Stimulated activated naive B cell treated with anti-CD40 and anti-IgM and Interleukin-4, amounts not matched to agents 10 μg/mL and 1 μg/mL and 100 μg/mL, for 72 hours (primary cell): ENCODE results near the gene NKD1.

Experiments
- ATAC-seq, 2 donors: fragments of 150-1000 bp; cut with Tn5 transposase; replicated peaks; 2 replicates each; pipeline ENCODE4 v1.10.0; 2021; ENCODE audit warnings: moderate library complexity in 1 of 2
- DNase-seq: peaks from one replicate; pipeline ENCODE4 v3.0.0; 2021
- H3K27ac Mint-ChIP-seq: one replicate; pipeline ENCODE4 v1.8.0; 2022; ENCODE audit warnings: mild to moderate bottlenecking, mixed read lengths
- H3K27me3 Mint-ChIP-seq, 2 donors: one replicate each; pipeline ENCODE4 v1.8.0; 2022; ENCODE audit warnings: mixed read lengths in 2 of 2
- H3K36me3 Mint-ChIP-seq, 2 donors: one replicate each; pipeline ENCODE4 v1.8.0; 2022; ENCODE audit warnings: mixed read lengths in 2 of 2, mild to moderate bottlenecking in 1 of 2
- H3K4me1 Mint-ChIP-seq, 2 donors: one replicate each; pipeline ENCODE4 v1.8.0; 2022; ENCODE audit warnings: mixed read lengths in 2 of 2, mild to moderate bottlenecking in 1 of 2
- H3K4me3 Mint-ChIP-seq, 2 donors: one replicate each; pipeline ENCODE4 v1.8.0; 2022; ENCODE audit warnings: mild to moderate bottlenecking in 2 of 2, mixed read lengths in 2 of 2, moderate library complexity in 1 of 2
- H3K9me3 Mint-ChIP-seq, 2 donors: one replicate each; pipeline ENCODE4 v1.8.0; 2022; ENCODE audit warnings: mixed read lengths in 2 of 2, mild to moderate bottlenecking in 1 of 2

NKD1 gene

DNA sequence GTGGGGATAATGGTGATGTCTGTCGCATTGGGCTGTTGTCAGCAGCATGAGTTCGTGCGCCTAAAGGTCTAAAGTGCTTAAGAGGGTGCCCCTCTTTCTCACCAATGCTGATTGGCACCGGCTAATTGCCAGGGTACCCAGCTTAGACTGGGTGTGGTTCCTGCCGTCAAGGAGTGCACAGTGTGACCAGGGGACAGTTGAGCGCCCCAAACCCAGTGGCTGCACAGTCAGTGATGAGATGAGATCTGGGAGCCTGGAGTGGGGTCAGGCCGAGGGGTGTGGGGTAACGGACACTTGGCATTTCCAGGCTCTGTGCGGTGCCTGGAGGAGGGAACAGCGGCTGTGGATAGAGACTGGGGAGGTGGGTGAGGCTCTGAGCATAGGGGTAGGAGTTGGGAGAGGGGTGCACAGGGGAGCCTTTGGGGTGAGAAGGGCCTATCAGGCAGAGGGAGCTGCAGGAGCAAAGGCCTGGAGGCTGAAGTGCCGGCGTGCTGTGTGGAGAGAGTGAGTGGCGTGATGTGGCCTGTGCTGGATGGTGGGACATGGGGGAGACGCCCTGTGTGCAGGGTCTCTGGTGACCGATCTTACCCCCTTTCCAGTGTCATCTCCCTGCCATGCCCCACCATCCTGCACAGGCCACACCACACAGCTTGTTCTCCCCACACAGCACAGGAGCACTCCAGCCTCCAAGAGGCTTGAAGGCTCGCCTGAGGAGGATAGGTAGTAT, 74.6 kb downstream of the NKD1 start:
- Mint-ChIP-seq H3K9me3 (no peaks in the 10 kb centered on the region), H3K27me3 (peaks cover 0 to 3% of the 10 kb centered on the region in 2 donors), H3K4me3 (no peak overlapping the region), H3K27ac (no peak overlapping the region), H3K4me1 (peaks cover 16 to 17% of the 10 kb centered on the region in 2 donors), H3K36me3 (peaks cover 0 to 3% of the 10 kb centered on the region in 2 donors)
- DNase-seq, result no peak
- no peak for ATAC-seq

DNA sequence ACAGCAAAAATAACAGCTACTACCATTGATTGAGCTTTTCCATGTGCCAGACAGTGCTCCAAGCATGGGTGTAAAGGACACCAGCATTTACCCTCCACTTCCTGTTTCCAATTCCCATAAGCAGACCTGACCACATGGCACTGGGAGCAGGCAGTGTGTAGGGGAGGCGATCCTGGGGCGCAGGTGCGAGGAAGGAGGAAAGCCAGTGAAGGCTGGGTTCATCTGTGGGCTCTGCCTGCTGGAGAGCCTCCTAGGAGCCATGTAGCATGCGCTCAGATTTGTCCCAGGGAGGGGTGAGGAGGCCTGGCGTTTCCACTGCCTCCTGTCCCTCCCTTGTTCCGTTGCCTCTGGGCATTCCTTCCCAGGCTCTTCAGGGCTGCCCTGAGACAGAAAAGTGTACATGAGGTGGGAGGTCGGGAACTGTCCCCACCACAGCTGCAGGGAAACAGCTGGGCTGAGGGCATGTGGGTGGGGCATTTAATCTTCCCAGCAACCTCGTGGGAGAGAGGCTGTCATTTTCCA, 76.3 kb downstream of the NKD1 start:
- Mint-ChIP-seq H3K4me1 (peaks cover 16 to 18% of the 10 kb centered on the region in 2 donors), H3K36me3 (peaks cover 0 to 3% of the 10 kb centered on the region in 2 donors), H3K9me3 (no peaks in the 10 kb centered on the region), H3K27ac (no peak overlapping the region), H3K27me3 (peaks cover 0 to 3% of the 10 kb centered on the region in 2 donors), H3K4me3 (no peak overlapping the region)
- ATAC-seq (no peak), DNase-seq (no peak)

DNA sequence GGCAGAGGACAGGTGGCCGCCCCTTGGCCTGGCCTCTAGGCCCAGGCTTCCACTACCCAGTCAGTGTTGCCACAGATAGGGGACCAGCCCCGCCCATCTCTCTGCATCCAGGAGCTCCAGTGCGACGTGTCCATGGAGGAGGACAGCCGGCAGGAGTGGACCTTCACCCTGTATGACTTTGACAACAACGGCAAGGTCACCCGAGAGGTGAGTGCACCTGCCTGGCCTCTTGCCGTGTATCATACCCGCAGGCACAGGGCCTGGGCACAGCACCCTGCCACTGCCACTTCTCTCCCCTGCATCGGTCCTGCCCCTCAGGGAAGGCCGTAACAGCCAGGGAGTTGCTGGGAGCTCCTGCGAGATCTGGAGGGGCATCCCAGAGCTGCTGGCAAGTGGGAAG, 77.2 kb downstream of the NKD1 start:
- no peaks in the 10 kb centered on the region for H3K9me3 Mint-ChIP-seq
- peaks cover 0 to 5% of the 10 kb centered on the region in 2 donors for H3K27me3 Mint-ChIP-seq
- H3K4me1 Mint-ChIP-seq, result peaks cover 16 to 18% of the 10 kb centered on the region in 2 donors
- ATAC-seq (no peak), DNase-seq (no peak)
- no peak overlapping the region for H3K27ac Mint-ChIP-seq
- H3K36me3 Mint-ChIP-seq, result peaks cover 0 to 3% of the 10 kb centered on the region in 2 donors
- H3K4me3 Mint-ChIP-seq, result no peak overlapping the region

DNA sequence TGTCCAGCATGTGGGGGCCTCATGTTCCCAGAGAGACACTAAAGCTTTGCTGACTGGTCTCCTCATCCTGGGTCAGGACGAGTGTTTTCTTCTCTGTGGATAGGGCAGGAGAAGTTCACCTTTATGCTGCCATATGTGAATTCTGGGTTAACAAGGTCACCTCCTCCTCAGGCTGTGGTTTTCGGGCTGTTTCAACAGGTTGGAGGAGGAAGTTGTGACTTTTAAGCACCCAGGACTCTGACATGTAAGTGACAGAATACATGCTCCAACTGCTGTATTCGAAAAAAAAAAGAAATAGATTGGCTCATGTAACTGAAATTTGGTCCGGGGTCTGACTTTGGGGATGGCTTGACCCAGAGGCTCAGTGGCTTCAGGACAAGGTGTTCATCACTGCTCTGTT, 78.7 kb downstream of the NKD1 start:
- H3K27ac Mint-ChIP-seq, result peak overlapping the region; percentile 66
- H3K9me3 Mint-ChIP-seq, result no peaks in the 10 kb centered on the region
- peaks cover 0 to 5% of the 10 kb centered on the region in 2 donors for H3K27me3 Mint-ChIP-seq
- no peaks in the 10 kb centered on the region for H3K36me3 Mint-ChIP-seq
- H3K4me3 Mint-ChIP-seq, result no peak overlapping the region
- peaks cover 16 to 18% of the 10 kb centered on the region in 2 donors for H3K4me1 Mint-ChIP-seq
- ATAC-seq (peak; percentile 16 to 22), DNase-seq (no peak)

DNA sequence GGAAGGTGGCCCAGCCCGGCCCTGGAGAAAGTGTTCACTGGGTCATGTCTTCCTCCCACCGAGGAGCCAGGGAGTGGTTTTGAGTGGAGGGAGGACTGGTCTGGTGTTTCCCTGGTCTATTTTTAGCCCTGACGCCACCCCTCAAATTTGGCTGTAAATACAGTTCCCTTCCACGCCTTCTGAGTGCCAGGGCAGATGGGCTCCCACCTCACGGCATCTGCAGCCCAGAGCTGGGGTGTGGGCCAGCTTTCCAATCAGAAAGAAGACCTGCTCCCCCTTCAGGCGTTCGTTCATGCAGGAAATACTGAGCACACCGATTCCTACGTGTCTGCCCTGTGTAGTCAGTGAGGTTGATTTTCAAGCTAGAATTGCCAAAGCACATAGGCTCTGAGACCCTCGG, 79.2 kb downstream of the NKD1 start:
- Mint-ChIP-seq H3K36me3 (no peaks in the 10 kb centered on the region), H3K4me3 (peak overlapping the region; percentile 54 to 65), H3K27me3 (peaks cover 0 to 5% of the 10 kb centered on the region in 2 donors), H3K27ac (peak overlapping the region; percentile 66), H3K9me3 (no peaks in the 10 kb centered on the region), H3K4me1 (peaks cover 16 to 18% of the 10 kb centered on the region in 2 donors)
- DNase-seq (peak; percentile 11), ATAC-seq (peak; percentile 78 to 79)

DNA sequence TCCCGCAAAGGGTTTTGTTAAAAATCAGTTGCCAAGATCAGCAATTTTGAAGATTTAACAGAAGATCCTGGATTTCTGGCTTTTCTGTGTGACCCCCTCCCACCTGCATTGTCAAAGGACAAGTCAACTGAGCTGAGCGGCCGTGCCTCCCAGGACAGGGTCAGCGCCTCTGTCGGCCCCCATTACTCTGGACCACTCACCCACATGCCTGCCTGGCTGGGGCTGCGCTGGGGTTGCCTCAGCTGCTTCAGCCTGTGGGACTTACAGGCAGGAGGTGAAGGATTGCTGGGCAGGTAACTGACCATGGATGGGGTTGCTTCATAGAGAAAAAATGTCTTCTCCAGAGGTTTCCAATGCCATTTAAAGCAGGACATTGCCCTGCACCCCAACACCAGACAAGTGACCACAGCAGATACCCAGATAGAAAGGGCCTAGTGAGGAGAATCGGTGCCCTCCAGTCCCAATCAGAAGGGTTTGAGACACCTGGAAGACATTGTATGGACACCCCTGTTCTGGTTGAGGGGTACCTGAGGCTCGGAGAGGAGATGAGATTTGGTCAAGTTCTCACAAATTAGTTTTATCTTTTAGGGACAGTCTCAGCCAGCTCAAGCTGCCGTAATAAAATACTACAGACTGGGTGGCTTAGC, 80.1 kb downstream of the NKD1 start:
- H3K27ac Mint-ChIP-seq, result no peak overlapping the region
- H3K4me1 Mint-ChIP-seq, result peaks cover 16 to 18% of the 10 kb centered on the region in 2 donors
- no peaks in the 10 kb centered on the region for H3K9me3 Mint-ChIP-seq
- peaks cover 0 to 5% of the 10 kb centered on the region in 2 donors for H3K27me3 Mint-ChIP-seq
- no peak overlapping the region for H3K4me3 Mint-ChIP-seq
- H3K36me3 Mint-ChIP-seq, result no peaks in the 10 kb centered on the region
- DNase-seq, result no peak
- ATAC-seq, result no peak

DNA sequence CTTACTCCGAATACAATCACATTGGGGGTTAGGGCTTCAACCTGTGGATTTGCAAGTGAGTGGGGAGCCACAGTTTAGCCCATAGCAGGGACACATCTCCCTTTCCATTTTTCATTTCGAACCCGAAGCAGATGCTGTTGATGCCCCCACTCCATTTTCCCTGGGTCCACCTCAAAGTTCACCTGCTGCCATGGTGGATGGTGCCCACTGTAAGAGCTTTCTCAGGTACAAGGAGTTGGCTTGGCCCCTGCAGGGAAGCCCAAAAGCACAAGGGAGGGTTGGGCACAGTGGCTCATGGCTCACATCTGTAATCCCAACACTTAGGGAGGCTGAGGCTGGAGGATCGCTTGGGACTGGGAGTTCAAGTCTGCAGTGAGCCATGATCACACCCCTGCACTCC, 81.1 kb downstream of the NKD1 start:
- H3K4me1 Mint-ChIP-seq, result peaks cover 16 to 18% of the 10 kb centered on the region in 2 donors
- H3K27me3 Mint-ChIP-seq, result peaks cover 2 to 8% of the 10 kb centered on the region in 2 donors
- H3K9me3 Mint-ChIP-seq, result no peaks in the 10 kb centered on the region
- H3K36me3 Mint-ChIP-seq, result no peaks in the 10 kb centered on the region
- H3K27ac Mint-ChIP-seq, result no peak overlapping the region
- ATAC-seq, result no peak
- no peak for DNase-seq
- H3K4me3 Mint-ChIP-seq, result no peak overlapping the region

DNA sequence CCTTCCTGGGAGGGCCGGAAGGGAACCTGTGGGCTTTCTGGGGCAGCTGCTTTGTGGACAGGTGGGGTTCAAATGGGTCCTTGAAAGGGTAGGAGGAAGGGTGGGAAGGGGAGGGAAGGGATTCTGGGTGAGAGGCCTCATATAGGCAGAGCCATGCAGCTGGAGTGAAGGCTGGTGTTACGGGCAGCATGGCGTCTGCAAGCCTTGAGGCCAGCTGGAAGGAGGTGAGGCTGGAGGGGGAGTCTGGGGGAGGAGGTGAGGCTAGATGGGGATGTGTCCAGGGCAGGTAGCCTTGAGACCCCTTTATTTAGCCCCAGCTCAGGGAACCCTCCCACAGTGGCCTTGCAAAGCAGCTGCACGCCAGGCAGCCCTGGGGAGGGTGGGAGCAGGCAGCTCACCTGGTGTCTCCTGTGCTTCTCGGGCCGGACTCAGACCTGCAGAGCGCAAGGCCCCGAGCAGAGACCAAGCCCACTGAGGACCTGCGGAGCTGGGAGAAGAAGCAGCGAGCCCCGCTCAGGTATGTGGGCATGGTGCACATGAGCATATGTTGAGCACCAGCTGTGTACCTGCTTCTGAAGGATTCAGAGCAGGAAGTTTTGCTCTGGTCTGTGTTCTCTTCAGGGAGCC, 82.3 kb downstream of the NKD1 start:
- peaks cover 16 to 18% of the 10 kb centered on the region in 2 donors for H3K4me1 Mint-ChIP-seq
- no peak overlapping the region for H3K4me3 Mint-ChIP-seq
- no peaks in the 10 kb centered on the region for H3K36me3 Mint-ChIP-seq
- DNase-seq (no peak), ATAC-seq (no peak)
- no peak overlapping the region for H3K27ac Mint-ChIP-seq
- no peaks in the 10 kb centered on the region for H3K9me3 Mint-ChIP-seq
- H3K27me3 Mint-ChIP-seq, result peaks cover 4 to 14% of the 10 kb centered on the region in 2 donors

DNA sequence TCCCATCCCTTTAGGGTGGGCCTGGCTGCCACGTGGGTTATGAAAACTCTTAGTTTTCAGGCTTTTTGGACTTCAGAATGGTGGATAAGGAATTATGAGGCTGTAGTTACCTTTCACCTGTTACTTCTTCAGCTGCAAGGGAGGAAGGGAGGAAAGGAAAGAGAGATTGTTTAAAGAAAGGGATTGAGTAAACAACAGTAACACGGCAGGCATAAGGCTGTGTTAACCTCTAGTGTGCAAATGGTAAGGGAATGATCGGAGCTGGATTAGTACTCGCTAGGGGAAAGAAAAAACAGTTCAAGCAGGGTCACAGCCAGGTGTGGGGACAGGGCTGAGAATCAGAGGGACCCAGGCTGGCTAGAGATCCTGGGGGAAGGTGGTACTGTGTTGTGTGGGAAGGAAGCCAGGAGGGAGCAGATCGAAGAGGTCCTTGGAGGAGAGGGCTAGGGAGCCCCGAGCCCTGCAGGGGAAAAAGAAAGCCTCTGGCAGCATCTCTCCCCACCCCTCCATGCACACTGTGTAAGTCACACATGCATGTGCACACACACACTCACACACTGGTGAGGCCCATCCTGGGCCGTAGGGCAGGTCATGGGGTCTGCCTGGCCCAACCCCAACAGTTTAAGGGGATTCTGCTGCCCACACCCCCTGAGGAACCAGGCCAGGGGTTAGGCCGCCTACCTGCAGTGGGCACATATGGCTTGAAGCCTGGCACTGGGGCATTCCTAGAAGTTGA, 83.2 kb downstream of the NKD1 start:
- ATAC-seq (no peak), DNase-seq (no peak)
- Mint-ChIP-seq H3K27me3 (peaks cover 4 to 14% of the 10 kb centered on the region in 2 donors), H3K4me3 (no peak overlapping the region), H3K36me3 (no peaks in the 10 kb centered on the region), H3K27ac (no peak overlapping the region), H3K9me3 (no peaks in the 10 kb centered on the region), H3K4me1 (peaks cover 15 to 16% of the 10 kb centered on the region in 2 donors)

DNA sequence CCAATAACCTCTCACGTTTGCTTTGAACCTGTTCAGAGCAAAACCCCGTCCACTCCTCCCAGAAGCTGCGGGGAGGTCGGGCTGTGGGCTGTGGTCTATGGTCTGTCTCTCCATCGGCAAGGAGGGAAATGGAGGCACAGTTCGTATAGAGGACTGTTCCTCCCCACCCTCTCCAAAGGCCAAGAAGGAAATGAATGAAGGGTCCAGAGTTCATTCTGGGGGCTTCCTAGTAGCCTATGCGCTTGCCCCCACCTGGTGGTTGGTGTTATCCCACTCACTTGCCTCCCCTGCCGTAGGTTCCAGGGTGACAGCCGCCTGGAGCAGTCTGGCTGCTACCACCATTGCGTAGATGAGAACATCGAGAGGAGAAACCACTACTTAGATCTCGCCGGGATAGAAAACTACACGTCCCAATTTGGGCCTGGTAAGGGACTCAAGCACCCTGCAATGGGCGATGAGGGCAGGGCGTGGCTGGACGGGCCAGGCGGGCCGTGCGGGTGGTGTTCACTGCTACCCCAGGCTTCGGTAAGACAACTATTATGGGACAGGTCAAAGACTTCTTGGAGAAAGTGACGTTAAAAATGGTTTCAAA, 83.9 kb downstream of the NKD1 start:
- Mint-ChIP-seq H3K27me3 (peaks cover 4 to 14% of the 10 kb centered on the region in 2 donors), H3K36me3 (no peaks in the 10 kb centered on the region), H3K9me3 (no peaks in the 10 kb centered on the region), H3K27ac (no peak overlapping the region), H3K4me1 (peaks cover 8 to 11% of the 10 kb centered on the region in 2 donors), H3K4me3 (no peak overlapping the region)
- no peak for DNase-seq
- ATAC-seq, result no peak

DNA sequence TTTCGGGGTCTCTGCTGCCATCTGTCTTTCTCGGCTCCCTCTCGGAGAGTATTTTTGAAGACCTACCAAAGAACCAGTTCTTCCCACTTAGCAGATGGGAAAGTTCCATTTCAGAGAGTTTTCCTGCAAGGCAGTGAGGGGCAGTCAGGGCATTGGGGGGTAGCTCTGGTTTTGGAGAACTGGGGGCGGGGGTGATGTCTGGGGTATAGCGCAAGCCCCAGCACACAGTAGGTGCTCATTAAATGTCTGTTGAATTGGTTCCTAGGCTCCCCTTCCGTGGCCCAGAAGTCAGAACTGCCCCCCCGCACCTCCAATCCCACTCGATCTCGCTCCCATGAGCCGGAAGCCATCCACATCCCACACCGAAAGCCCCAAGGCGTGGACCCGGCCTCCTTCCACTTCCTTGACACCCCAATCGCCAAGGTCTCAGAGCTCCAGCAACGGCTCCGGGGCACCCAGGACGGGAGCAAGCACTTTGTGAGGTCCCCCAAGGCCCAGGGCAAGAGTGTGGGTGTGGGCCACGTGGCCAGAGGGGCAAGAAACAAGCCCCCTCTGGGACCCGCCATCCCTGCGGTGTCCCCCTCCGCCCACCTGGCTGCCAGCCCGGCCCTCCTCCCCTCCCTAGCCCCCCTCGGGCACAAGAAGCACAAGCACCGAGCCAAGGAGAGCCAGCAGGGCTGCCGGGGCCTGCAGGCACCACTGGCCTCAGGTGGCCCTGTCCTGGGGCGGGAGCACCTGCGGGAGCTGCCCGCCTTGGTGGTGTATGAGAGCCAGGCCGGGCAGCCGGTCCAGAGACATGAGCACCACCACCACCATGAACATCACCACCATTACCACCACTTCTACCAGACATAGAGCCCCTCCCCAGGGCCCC, 85.0 kb downstream of the NKD1 start:
- no peaks in the 10 kb centered on the region for H3K36me3 Mint-ChIP-seq
- H3K27me3 Mint-ChIP-seq, result peaks cover 4 to 18% of the 10 kb centered on the region in 2 donors
- H3K27ac Mint-ChIP-seq, result no peak overlapping the region
- ATAC-seq (no peak), DNase-seq (no peak)
- H3K9me3 Mint-ChIP-seq, result no peaks in the 10 kb centered on the region
- no peak overlapping the region for H3K4me3 Mint-ChIP-seq
- peaks cover 0 to 3% of the 10 kb centered on the region in 2 donors for H3K4me1 Mint-ChIP-seq

DNA sequence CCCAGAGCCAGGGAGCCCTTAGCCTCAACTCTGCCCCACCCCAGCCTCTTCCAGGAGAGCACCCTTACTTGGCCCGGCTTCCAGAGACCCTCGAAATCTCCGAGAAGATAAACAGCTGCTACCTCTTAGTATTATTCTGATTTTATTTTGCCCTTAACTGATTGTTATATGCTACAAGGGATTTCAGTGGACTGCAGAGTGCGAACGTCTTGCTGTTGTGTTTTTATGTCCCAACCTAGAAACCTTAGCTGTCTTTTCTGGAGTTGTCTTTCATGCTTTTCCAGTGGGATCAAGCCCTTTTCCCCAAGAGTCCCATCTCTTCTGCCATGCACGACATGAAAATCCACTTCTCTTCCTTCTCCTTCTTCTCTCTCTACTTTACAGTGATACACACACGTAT, 85.9 kb downstream of the NKD1 start:
- no peak for ATAC-seq
- Mint-ChIP-seq H3K9me3 (no peaks in the 10 kb centered on the region), H3K27ac (no peak overlapping the region), H3K4me3 (no peak overlapping the region), H3K4me1 (peaks cover 0 to 3% of the 10 kb centered on the region in 2 donors), H3K36me3 (no peaks in the 10 kb centered on the region), H3K27me3 (peaks cover 6 to 20% of the 10 kb centered on the region in 2 donors)
- no peak for DNase-seq

DNA sequence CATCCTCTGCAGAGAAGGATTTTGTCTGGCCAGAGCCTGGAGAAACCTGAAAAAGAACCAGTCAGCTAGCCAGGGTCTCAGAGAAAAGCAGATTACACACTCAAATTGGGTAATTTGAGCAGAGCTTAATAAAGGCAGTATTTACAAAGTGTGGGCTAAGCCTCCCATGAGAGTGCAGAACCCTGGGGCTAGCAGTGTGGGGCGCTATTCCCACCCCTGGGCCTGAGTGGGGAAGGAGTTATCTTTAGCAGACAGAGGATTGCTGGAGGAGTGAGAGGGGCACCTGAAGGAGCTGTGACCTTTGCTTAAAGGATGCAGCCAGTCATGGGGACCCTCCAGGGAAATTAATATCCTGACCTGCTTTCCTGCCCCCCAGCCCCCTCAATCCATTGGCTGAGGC, 86.8 kb downstream of the NKD1 start:
- no peak overlapping the region for H3K27ac Mint-ChIP-seq
- ATAC-seq (no peak), DNase-seq (no peak)
- no peaks in the 10 kb centered on the region for H3K9me3 Mint-ChIP-seq
- peaks cover 8 to 21% of the 10 kb centered on the region in 2 donors for H3K27me3 Mint-ChIP-seq
- H3K4me1 Mint-ChIP-seq, result peaks cover 0 to 3% of the 10 kb centered on the region in 2 donors
- H3K4me3 Mint-ChIP-seq, result no peak overlapping the region
- no peaks in the 10 kb centered on the region for H3K36me3 Mint-ChIP-seq
